Colon (tissue), 2 donors: Measurements from ENCODE around the gene APLF.
A peak's percentile ranks its signal among the peaks of the same experiment; 100 is the strongest.
"Not testable (repeated sequence)": the region's sequence is repeated elsewhere in the genome, so short reads cannot be mapped to it uniquely, and the experiment has no call there.

Experiments
- FAIRE-seq: peaks from 2 replicates; lab custom pipeline; 2012; peaks lifted over from hg19 to GRCh38; lab: Jason Lieb, UNC
- donor health status: control.
- donor health status: control.

The APLF gene

DNA sequence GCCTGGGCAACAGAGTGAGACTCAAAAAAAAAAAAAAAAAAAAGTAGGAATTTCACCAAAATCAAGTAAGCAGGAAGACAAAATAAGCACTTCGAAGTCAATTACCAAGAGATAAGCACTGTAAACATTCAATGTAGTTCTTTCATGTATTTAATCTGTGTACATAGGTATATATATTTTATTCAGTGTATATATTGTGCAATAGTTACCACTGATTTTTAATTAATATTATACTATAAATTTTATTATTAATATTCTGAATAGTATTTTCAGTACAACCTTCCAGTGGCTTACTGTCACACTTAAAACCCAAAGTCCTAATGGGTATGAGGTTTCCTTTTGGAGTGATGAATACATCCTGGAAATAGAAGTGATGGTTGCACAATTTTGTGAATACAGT lies 9.1 kb downstream of the APLF start:
- no peak for FAIRE-seq

DNA sequence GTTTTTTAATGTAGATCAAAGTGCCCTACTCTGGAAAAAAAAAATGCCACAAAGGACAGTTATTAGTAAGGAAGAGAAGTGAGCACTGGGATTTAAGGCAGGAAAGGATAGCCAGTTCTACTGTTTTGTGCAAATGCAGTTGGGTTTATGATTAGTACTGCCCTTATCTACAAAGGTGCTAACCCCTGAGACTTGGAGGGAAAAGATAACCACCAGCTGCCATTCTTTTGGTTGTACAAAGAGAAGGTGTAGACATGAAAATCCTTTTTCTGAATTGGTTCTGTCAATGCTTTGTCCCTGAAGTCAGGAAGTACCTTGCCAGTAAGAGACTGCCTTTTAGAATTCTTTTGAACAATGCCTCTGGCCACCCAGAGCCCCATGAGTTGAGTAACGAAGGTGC lies 11.3 kb downstream of the APLF start:
- FAIRE-seq, result no peak

DNA sequence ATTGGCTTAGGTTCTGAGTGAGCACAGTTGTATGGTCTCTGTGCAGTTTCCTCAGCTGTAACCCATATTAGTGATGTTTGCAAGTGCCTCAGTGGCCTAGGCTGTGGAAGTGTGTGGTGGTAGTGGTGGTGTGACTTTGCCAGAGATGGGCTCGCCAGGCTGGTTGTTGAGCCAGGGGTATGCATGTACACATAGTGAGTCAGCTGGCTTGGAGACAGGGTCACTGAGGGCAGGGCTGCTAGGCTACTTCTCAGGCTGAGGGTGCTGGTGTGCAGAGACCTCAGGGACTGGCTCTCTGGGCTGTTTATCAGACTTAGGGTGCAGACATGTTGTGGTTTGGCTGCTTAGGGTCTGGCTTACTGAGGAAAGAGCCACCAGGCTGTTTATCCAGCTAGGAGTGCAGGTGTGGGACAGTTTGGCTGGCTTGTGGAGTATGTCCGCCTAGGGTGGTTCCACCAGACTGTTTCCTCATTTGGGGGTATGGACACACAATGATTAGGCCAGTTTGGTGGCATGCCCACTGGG lies 15.0 kb downstream of the APLF start:
- FAIRE-seq, result no peak

DNA sequence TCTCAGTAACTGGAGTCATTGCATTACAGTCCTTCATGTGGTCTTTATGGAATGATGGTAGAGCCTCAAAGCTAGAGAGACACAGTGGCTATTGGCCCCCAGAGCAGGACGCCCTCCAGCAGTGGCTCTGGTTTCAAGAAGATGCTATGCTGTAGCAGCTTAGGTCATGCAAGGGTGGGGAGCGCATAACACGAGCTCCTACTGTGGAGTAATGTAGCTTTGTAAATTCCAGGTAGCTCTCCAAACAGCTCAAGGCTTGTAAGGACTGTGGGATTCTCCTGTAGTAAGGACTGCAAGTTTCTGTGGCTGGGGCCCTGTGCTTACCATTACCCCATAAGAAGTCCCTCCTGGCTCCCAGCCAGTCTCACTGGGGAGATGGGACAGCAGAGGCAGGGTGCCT lies 15.6 kb downstream of the APLF start:
- FAIRE-seq, result no peak

DNA sequence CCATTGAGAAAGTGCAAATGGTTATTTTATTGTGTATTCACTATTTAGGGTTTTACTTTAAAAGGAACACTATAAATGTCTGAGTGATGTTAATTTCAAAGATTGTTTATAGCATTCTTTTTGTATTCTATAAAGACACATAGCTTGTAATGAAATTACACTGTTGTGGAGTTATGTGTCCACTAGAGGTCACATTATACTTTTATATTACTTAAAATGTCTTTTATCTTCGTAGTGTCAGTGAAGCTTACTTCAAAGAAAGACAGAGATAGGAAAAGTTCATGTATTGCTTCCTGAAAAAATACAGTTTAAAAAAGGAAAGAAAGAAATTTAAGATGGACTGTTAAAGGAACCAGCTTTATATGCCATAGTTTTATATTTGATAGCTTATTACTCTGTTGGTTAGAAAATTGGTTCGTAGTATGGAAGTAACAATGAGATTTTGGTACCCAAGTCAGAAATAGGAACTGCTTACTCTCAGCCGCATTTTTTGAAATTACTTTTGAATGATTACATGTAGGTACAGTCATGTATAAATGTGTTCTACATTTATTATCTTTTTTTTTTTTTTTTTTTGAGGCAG lies 20.5 kb downstream of the APLF start:
- peak; percentile 38 for FAIRE-seq

DNA sequence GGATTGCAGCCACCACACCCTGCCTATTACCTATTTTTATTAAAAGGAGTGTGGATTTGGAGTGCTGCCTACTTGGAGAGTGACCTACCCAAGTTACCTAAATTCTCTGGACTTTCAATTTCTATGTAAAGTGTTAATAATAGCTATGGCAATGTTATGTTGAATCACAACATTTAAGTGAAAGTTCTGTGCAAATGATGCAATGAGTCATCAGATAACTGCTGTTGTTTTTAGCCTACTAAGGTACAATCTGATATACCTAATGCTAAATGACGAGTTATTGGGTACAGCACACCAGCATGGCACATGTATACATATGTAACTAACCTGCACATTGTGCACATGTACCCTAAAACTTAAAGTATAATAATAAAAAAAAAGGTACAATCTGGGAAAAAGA lies 21.2 kb downstream of the APLF start:
- not testable (repeated sequence) for FAIRE-seq

DNA sequence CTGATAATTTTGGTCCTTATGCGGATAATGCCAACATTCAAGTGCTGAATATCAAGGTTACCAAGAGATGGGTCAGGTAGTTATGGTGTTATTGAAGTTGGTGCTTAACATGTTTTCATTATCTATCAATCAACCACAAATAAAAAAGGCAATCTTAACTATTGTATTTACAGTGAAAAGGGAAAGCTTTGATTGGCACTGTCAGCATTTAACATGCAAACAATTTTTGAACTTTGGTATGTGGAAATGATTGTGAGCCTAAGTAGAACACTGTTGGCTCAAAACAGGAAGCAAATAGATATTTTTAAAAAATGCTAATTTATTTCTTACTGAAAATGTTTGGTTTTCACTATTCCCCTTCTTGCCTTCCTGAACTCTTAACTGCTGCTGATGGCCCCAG lies 21.9 kb downstream of the APLF start:
- no peak for FAIRE-seq

DNA sequence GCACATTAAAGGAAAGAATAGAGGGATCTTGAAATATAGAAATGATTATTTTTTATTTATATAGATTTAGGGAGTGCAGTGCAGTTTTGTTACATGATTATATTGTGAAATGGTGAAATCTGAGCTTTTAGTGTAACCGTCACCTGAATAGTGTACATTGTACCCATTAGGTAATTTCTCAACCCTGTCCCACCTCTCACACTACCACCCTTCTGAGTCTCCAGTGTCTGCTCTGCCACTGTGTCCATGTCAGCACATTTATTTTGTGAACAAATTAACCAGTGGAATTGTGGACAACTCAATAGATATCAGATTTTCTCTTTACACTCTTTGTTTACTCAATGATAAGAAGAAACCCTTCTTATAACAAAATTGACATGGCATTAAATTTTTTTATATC lies 24.2 kb downstream of the APLF start:
- FAIRE-seq, result no peak

DNA sequence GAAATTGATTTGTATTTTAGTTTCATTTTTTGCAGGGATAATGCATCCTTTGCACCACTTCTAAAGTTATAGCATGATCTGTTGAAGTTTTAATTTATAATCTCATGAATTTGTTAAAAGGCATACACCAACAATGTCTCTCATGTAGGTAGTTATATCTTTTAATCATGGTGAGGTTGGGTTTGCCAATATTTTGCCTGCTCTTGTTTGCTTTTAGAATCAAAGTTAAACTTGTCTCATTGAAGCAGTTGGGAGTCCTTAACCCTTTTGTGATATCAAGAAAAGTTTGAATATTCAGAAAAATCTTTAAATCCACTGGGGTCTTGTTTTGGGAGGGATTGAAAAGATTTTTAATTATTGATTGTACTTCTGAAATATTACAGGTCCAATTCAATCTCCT lies 31.7 kb downstream of the APLF start:
- no peak for FAIRE-seq

DNA sequence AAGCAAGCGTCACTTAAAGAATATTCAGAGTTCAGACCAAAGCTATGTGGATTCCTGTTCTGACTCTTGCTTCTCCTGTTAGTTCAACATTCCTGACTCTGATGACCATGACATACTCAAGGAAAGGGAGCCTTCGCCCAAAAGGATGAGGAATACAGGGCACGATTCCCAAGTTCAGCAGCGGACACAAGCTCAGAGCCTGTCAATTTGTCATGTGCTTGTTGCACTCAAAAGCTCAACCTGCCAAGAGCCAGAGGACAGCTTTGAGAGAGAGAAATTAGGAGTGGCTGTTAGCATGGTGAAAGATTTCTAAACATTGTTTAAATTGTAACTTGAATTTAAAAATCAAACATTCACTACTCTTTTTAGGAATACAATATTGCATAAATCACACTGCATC lies 33.3 kb downstream of the APLF start:
- FAIRE-seq, result no peak

DNA sequence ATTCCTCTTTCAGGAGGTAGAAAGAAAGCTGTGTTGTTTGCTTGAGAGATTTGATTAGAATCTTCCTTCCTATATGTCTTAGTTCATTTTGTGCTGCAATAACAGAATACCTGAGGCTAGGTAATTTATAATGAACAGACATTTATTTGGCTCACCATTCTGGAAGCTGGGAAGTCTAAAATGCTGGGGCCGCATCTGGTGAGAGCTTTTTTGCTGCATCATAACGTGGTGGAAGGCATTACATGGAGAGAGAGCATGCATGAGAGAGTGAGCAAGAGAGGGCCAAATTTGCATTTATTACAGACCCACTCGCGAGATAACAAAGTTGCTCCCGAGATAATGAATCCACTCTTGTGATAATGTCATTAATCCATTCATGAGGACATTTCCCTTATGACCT lies 34.4 kb downstream of the APLF start:
- no peak for FAIRE-seq

DNA sequence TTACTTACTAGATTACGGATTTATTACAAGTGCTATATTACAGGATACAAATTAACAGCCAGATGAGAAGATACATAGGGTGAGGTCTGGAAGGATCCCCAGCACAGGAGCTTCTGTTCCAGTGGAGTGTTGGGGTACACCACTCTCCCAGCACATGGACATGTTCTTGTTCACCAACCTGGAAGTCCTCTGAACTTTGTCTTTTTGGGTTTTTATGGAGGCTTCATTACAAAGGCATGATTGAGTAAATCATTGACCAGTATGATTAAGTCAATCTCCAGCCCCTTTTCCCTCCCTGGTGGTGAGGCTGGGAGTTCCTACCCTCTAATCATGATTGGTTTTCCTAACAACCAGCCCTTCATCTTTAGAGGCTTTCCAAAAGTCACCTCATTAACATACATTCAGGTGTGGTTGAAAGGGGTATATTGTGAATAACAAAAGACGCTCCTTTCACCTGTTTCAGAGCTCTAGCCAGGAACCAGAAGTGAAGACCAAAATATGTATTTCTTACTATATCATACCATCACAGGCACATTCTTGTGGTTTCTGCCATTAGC lies 38.3 kb downstream of the APLF start:
- FAIRE-seq, result no peak

DNA sequence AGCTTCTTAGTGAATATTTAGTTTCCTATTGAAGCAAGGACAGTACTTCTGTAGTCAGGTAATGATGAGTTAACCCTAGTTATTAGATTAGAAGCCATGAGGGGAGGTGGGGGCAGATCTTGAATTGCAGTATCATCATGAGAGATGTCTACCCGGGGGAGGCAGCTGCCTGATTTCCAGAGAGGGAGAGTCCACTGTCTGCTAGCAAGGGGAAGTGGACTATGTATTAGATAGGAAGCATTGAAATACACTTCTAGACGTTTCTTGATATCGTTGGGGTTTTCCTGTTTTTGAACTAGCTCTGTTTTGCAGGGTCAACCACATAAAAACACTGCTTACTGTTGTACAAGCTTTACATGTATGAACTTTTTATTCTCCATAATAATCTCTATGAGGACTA lies 38.8 kb downstream of the APLF start:
- no peak for FAIRE-seq

DNA sequence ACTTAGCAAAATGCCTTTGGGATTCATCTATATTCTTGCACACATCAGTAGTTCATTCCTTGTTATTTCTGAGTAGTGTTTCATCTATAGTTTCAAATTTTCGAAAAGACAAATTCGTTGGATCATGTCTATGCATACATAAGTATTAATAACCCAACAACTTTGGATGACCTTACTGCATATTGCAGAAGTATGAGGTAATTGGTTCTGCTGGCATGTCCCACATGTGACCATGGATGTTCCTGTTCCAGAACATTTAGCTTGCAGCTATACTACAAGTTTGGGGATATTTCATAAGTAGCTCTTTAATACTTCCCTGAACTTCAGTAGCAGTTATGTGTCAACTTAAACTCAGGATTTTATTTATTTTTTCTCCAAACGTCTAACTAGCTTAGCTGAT lies 44.9 kb downstream of the APLF start:
- FAIRE-seq, result no peak

DNA sequence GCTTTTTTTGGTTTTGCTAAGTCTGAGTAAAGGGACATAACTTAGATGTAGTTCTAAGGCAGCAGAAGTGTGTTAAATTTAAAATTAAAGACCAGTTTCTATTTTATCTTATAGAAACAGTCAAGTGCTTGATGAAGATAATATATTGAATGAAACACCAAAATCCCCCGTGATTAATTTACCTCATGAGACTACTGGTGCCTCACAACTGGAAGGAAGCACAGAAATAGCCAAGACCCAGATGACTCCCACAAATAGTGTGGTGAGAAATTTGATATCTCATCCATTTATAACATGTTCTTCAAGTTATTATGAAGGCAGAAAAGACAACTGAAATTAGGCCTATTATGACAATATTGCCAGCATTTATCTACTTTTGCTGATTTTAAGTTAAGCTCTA lies 45.6 kb downstream of the APLF start:
- FAIRE-seq, result no peak

DNA sequence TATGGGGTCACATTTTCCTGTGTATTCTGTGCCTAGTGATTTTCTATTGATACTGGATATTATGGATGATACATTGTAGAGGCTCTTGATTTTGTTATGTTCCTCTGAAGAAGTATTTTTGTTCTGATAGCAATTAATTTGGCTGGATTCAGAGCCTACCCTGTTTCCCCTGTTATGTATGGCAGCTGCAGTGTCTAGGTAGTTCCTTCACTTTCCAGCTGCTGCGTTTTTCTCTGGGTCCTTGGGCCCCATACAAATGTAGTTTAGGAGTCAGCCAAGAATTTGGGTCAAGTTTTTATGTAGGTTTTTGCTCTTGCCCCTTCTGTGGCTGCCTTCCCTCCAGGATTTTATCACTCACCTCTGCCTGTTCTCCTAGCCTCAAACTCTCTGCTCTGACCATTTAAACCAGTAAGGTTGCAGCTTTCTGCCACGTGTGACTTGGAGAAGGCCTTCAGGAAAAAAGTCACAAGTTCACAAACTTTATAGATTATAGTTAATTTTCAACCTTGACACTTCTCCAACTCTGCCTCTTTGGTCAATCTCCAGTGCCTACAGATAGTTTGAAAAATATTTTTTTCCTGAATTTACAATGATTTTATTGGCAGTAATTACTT lies 47.0 kb downstream of the APLF start:
- no peak for FAIRE-seq

DNA sequence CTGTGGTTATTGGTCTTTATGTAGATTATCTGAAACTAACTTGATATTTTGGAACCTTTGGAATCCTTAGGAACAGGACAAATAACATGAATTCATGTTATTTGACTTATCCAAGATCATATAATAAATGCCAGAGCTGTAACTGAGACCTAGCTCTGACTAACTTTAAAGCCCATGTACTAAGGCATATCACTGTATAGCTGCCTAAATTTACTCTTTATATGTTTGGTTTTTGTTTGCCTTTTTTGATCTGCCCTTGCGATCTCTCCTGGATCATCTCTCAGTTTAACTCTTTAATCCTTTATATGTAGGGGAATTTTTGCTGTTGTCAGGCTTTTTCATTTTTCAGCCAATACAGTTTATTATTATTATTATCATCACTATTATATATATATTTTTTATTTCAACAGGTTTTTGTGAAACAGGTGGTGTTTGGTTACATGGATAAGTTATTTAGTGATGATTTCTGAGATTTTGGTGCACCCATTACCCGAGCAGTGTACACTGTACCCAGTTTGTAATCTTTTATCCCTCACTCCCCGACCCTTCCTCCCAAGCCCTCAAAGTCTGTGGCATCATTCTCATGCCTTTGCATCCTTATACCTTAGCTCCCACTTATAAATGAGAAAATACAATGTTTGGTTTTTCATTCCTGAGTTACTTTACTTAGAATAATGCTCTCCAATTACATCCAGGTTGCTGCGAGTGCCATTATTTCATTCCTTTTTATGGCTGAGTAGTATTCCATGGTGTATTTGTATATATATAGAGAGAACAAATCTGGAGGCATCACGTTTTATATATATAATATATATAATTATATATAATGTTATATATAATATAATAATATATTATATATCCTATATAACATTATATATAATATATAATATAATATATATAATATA lies 48.9 kb downstream of the APLF start:
- no peak for FAIRE-seq

DNA sequence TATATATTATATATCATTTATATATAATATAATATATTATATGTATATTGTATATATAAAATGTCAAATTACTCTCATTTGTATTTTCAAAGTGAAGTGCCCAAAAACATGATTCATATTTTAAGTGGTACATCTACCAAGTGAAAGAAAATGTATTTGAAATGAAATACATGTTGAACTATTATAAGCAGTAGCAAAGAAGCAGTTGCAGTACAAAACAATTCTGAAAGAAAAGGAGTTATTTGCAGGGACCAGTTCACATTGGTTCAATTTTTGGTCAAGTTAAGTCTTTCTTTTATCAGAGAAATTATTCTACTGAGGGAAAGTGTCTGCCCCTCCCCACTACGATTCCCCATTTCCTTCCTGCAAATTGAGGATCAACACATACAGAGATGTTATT lies 51.9 kb downstream of the APLF start:
- no peak for FAIRE-seq

DNA sequence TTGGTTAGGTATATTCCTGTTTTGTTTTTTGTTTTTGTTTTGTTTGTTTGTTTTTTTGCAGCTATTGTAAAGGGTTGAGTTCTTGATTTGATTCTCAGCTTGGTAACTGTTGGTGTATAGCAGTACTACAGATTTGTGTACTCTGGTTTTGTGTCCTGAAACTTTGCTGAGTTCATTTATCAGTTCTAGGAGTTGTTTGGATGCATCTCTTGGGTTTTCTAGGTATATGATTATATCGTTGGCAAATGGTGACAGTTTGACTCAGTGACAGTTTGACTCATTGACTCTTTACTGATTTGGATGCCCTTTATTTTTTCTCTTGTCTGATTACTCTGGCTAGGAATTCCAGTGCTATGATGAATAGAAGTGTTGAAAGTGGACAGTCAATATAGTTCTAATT lies 53.7 kb downstream of the APLF start:
- FAIRE-seq, result no peak

DNA sequence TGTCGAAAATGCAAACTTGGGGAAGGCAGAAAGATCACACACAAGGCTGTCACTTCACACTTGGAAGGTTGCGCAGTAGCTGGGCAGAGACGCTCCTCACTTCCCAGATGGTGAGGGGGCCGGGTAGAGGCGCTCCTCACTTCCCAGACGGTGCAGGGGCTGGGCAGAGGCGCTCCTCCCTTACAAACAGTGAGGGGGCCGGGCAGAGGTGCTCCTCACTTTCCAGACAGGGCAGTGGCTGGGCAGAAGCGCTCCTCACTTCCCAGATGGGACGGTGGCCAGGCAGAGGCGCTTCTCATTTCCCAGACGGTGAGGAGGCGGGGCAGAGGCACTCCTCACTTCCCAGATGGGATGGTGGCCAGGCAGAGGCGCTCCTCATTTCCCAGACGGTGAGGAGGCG lies 59.6 kb downstream of the APLF start:
- not testable (repeated sequence) for FAIRE-seq

DNA sequence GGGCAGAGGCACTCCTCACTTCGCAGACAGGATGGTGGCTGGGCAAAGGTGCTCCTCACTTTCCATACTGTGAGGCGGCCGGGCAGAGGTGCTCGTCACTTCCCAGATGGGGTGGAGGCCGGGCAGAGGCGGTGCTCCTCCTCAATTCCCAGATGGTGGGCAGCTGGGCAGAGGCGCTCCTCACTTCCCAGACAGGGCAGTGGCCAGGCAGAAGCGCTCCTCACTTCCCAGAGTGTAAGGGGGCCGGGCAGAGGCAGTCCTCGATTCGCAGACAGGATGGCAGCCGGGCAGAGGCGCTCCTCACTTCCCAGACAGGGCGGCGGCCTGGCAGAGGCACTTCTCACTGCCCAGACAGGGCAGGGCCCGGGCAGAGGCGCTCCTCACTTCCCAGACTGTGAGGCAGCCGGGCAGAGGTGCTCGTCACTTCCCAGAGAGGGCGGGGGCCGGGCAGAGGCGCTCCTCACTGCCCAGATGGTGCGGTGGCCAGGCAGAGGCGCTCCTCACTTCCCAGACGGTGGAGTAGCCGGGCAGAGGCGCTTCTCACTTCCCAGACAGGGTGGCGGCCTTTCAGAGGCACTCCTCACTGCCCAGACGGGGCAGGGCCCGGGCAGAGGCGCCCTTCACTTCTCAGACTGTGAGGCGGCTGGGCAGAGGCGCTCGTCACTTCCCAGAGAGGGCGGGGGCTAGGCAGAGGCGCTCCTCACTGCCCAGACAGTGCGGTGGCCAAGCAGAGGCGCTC lies 60.1 kb downstream of the APLF start:
- FAIRE-seq, result not testable (repeated sequence)

DNA sequence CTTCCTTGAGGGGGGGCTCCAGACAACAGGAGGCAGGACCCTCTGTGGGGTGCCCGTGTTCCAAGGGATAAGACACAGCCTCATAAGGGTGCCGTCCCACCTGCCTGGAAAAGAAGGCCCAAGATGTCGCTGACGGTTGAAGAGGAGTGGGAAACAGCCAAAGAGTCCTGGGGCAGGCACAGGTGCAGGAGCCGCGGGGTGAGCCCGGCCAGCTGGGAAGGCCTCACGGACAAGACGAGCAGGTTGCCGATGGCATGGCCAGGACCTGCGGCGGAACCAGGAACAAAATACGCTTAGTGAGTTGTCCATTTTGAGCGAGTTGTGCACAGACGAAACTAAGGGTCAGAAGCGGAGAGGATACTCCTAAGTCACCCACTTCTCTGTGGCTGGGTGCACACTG lies 61.8 kb downstream of the APLF start:
- not testable (repeated sequence) for FAIRE-seq
